HEK293 (cell line): ENCODE results near the gene CLEC2L.

Experiments used
- CTCF ChIA-PET: fragments of 350-600 bp; formaldehyde crosslinking; extraction: SDS; loops from one replicate; lab custom pipeline; 2021; ENCODE audit warnings: antibody characterized with exemption; lab: Yijun Ruan, JAX
- POLR2A ChIA-PET: fragments of 300-600 bp; formaldehyde crosslinking; extraction: SDS; loops from one replicate; lab custom pipeline; 2020; ENCODE audit warnings: antibody characterized with exemption, inconsistent platforms; lab: Yijun Ruan, JAX
- H3K27ac ChIP-seq: fragments of 200-500 bp; sonication (Bioruptor generic); 2 replicates; pipeline ENCODE4 v1.5.1; 2014; ENCODE audit warnings: low read depth, low read length, control low read depth, inconsistent platforms; ENCODE audit errors: extremely low read depth
- H3K36me3 ChIP-seq, 2 experiments: fragments of 200-500 bp in 1 of 2; sonication (Bioruptor generic) in 1 of 2; 1 replicate in 1 of 2; 2 replicates in 1 of 2; pipeline ENCODE4 v1.5.1; 2014 to 2017; ENCODE audit warnings: inconsistent platforms in 2 of 2, low read length in 2 of 2; ENCODE audit not compliant: control insufficient read depth in 2 of 2, insufficient read depth in 1 of 2
- H3K4me1 ChIP-seq: fragments of 200-500 bp; sonication (Bioruptor generic); 2 replicates; pipeline ENCODE4 v1.5.1; 2014; ENCODE audit warnings: mild to moderate bottlenecking, low read length, inconsistent platforms; ENCODE audit not compliant: control insufficient read depth, insufficient read depth
- H3K4me3 ChIP-seq: 2 replicates; pipeline ENCODE4 v1.5.1; 2011; ENCODE audit warnings: low read depth, mild to moderate bottlenecking, control low read depth, low read length, moderate library complexity
- H3K9me3 ChIP-seq: fragments of 200-500 bp; sonication (Bioruptor generic); 2 replicates; pipeline ENCODE4 v1.5.1; 2014; ENCODE audit warnings: low read depth, low read length, inconsistent platforms; ENCODE audit not compliant: control insufficient read depth, insufficient read depth
- GLI2 ChIP-seq: fragments of 450-650 bp; formaldehyde crosslinking; IDR thresholded peaks from 2 replicates; pipeline ENCODE4; 2017; ENCODE audit warnings: missing biosample characterization, missing genetic modification characterization, low read depth, borderline replicate concordance
- GLIS2 ChIP-seq: fragments of 450-650 bp; formaldehyde crosslinking; IDR thresholded peaks from 2 replicates; pipeline ENCODE4 v1.5.1; 2016; ENCODE audit warnings: missing biosample characterization, missing genetic modification characterization
- HOXC10 ChIP-seq: sonication (generic); formaldehyde crosslinking; IDR thresholded peaks from 2 replicates; pipeline ENCODE4 v1.8.1; 2023; ENCODE audit warnings: mild to moderate bottlenecking, missing genetic modification reagents
- KLF1 ChIP-seq: fragments of 450-650 bp; formaldehyde crosslinking; IDR thresholded peaks from 2 replicates; pipeline ENCODE4 v1.5.1; 2016; ENCODE audit warnings: missing biosample characterization, missing genetic modification characterization
- TCF7L2 ChIP-seq: IDR thresholded peaks from 2 replicates; pipeline ENCODE4 v1.6.1; 2011; ENCODE audit warnings: low read depth, mild to moderate bottlenecking, inconsistent platforms, low read length, moderate library complexity, borderline replicate concordance
- ZBTB20 ChIP-seq: fragments of 450-650 bp; formaldehyde crosslinking; IDR thresholded peaks from 2 replicates; pipeline ENCODE4 v1.5.1; 2016; ENCODE audit warnings: missing biosample characterization, missing genetic modification characterization
- ZIC2 ChIP-seq: fragments of 450-650 bp; formaldehyde crosslinking; IDR thresholded peaks from 2 replicates; pipeline ENCODE4 v1.5.1; 2016; ENCODE audit warnings: missing biosample characterization, missing genetic modification characterization
- ZNF148 ChIP-seq: fragments of 450-650 bp; formaldehyde crosslinking; IDR thresholded peaks from 2 replicates; pipeline ENCODE4 v1.5.0; 2017; ENCODE audit warnings: missing biosample characterization, missing genetic modification characterization, borderline replicate concordance
- ZNF19 ChIP-seq: fragments of 450-650 bp; formaldehyde crosslinking; IDR thresholded peaks from 2 replicates; pipeline ENCODE4; 2016; ENCODE audit warnings: missing biosample characterization, missing genetic modification characterization, low read depth
- ZNF266 ChIP-seq: fragments of 450-650 bp; formaldehyde crosslinking; IDR thresholded peaks from 2 replicates; pipeline ENCODE4 v1.5.1; 2016; ENCODE audit warnings: missing biosample characterization, missing genetic modification characterization, low read depth
- ZNF311 ChIP-seq: fragments of 450-650 bp; formaldehyde crosslinking; IDR thresholded peaks from 2 replicates; pipeline ENCODE4 v1.5.1; 2017; ENCODE audit warnings: missing biosample characterization, missing genetic modification characterization, borderline replicate concordance
- ZNF335 ChIP-seq: fragments of 450-650 bp; formaldehyde crosslinking; conservative IDR thresholded peaks from 2 replicates; pipeline ENCODE4 v1.5.1; 2016; ENCODE audit warnings: missing biosample characterization, missing genetic modification characterization
- ZNF473 ChIP-seq: fragments of 450-650 bp; formaldehyde crosslinking; IDR thresholded peaks from 2 replicates; pipeline ENCODE4 v1.5.1; 2017; ENCODE audit warnings: missing biosample characterization, missing genetic modification characterization
- ZNF514 ChIP-seq: fragments of 450-650 bp; formaldehyde crosslinking; IDR thresholded peaks from 2 replicates; pipeline ENCODE4 v1.5.1; 2016; ENCODE audit warnings: missing biosample characterization, missing genetic modification characterization
- ZNF529 ChIP-seq: fragments of 450-650 bp; formaldehyde crosslinking; IDR thresholded peaks from 2 replicates; pipeline ENCODE4 v1.5.1; 2017; ENCODE audit warnings: missing genetic modification characterization, missing biosample characterization; ENCODE audit not compliant: insufficient replicate concordance
- ZNF626 ChIP-seq: fragments of 450-650 bp; sonication (Bioruptor Pico); formaldehyde crosslinking; IDR thresholded peaks from 2 replicates; pipeline ENCODE4 v1.5.1; 2018; ENCODE audit warnings: missing biosample characterization, missing genetic modification characterization, inconsistent platforms
- ZNF660 ChIP-seq: fragments of 450-650 bp; IDR thresholded peaks from 2 replicates; pipeline ENCODE4 v1.5.1; 2018; ENCODE audit warnings: missing biosample characterization, mild to moderate bottlenecking, missing genetic modification characterization
- TF ChIP-seq, protein P1 (sequence below): fragments of 450-650 bp; formaldehyde crosslinking; IDR thresholded peaks from 2 replicates; pipeline ENCODE4 v1.5.1; 2016; ENCODE audit warnings: missing biosample characterization, missing genetic modification characterization
- TF ChIP-seq, protein P2 (sequence below): fragments of 450-650 bp; formaldehyde crosslinking; IDR thresholded peaks from 2 replicates; pipeline ENCODE4 v1.5.1; 2017; ENCODE audit warnings: missing biosample characterization, missing genetic modification characterization
- TF ChIP-seq, protein P3 (sequence below): fragments of 450-650 bp; formaldehyde crosslinking; IDR thresholded peaks from 2 replicates; pipeline ENCODE4 v1.5.1; 2016; ENCODE audit warnings: missing biosample characterization, missing genetic modification characterization
- TF ChIP-seq, protein P4 (sequence below): fragments of 450-650 bp; formaldehyde crosslinking; IDR thresholded peaks from 2 replicates; pipeline ENCODE4 v1.5.1; 2016; ENCODE audit warnings: missing biosample characterization, missing genetic modification characterization, borderline replicate concordance

Gene CLEC2L

DNA sequence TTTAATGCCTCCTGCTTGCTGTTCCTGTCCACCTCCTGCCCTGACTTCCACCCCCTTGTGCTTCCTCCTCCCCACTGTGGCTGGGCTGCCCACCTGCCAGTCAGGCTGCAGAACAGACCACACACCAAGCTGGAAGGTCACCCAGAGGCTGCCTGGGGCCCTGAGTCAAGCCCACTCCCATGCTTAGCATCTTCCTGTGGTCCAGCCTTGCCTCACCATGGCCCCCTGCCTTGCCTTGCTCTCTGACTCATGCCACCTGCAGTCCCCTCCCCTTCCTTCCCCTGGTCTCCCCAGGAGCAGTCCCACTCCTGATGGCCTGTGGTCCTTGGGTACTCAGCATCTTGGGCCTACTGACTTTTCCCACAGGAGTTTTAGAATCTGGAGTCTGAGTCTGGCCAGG, 2.3 kb downstream of the CLEC2L start (continued):
- TF ChIP-seq, protein P1, sequence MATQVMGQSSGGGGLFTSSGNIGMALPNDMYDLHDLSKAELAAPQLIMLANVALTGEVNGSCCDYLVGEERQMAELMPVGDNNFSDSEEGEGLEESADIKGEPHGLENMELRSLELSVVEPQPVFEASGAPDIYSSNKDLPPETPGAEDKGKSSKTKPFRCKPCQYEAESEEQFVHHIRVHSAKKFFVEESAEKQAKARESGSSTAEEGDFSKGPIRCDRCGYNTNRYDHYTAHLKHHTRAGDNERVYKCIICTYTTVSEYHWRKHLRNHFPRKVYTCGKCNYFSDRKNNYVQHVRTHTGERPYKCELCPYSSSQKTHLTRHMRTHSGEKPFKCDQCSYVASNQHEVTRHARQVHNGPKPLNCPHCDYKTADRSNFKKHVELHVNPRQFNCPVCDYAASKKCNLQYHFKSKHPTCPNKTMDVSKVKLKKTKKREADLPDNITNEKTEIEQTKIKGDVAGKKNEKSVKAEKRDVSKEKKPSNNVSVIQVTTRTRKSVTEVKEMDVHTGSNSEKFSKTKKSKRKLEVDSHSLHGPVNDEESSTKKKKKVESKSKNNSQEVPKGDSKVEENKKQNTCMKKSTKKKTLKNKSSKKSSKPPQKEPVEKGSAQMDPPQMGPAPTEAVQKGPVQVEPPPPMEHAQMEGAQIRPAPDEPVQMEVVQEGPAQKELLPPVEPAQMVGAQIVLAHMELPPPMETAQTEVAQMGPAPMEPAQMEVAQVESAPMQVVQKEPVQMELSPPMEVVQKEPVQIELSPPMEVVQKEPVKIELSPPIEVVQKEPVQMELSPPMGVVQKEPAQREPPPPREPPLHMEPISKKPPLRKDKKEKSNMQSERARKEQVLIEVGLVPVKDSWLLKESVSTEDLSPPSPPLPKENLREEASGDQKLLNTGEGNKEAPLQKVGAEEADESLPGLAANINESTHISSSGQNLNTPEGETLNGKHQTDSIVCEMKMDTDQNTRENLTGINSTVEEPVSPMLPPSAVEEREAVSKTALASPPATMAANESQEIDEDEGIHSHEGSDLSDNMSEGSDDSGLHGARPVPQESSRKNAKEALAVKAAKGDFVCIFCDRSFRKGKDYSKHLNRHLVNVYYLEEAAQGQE (tag by site-specific recombination): no peak
- TF ChIP-seq ZNF529 (tag by site-specific recombination) (no peak), ZBTB20 (tag by site-specific recombination) (no peak), HOXC10 (CRISPR knock-in tag) (no peak), ZNF266 (no peak), ZNF626 (no peak), ZNF19 (tag by site-specific recombination) (no peak), GLIS2 (tag by site-specific recombination) (no peak), ZNF148 (tag by site-specific recombination) (no peak), ZNF335 (no peak), ZNF514 (tag by site-specific recombination) (no peak), ZIC2 (tag by site-specific recombination) (peak; percentile 89), ZNF660 (tag by site-specific recombination) (no peak)
- TF ChIP-seq, all 188 proteins: peak for 3

DNA sequence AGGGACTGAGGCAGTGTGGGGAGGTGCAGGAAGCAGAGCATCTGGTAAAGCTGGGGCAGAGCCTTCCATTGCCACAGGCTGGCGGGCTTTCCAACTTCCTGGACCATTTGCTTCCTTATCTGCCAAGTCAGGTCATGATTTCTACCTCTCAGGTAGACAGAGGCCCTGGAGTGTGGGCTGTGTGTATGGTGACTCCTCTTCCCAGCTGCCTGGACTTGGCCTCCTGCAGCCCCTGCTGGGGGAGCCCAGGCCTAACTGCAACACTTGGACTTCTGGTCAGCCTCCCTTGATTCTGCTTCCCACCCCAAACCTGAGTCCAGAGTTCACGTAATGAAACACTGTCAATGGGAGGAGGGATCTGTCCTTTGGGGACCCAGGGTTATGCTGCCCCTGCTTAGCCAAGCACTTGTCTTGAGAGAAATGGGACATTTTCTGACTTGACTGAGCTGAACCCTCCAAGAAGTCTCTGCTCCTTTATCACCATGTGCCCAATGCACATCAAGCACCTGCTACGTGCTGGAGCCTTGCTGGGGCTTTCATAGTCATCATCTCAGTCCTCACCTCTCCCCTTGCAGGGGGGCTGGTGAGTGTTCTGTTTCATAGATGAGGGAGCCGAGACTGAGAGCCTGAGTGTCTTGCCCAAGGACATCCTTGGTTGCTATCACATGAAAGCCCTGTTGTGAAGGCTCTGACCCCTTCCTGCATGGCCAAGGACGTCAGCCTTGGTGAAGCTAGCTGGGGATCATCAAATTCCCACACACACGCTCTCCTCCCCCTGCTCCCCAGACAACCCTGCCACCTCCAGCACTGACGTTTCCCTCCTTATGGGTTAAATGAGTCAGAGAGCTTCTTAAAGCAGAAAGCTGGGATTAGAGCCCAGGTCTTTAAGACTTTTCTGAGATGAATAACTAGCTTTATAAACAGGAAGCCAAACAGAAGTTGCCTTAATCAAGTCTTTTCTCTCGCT, 3.4 kb downstream of the CLEC2L start:
- POLR2A ChIA-PET: no interaction called here
- no peaks in the 10 kb centered on the region for H3K36me3 ChIP-seq
- H3K27ac ChIP-seq: no peak overlapping the region
- no peaks in the 10 kb centered on the region for H3K4me1 ChIP-seq
- no peaks in the 10 kb centered on the region for H3K9me3 ChIP-seq
- no peak overlapping the region for H3K4me3 ChIP-seq
- CTCF ChIA-PET: interaction anchor here (0.6 to 1.1 kb wide), 5 partner anchors 53 to 546 kb away, joined by 3 to 4 read pairs (median 3); no protein-coding TSS in a partner anchor
- TF ChIP-seq GLI2 (tag by site-specific recombination): no peak
- TF ChIP-seq ZNF311: no peak
- TF ChIP-seq ZNF473 (tag by site-specific recombination): no peak
- TF ChIP-seq, protein P1 (tag by site-specific recombination): no peak
- TF ChIP-seq, protein P2, sequence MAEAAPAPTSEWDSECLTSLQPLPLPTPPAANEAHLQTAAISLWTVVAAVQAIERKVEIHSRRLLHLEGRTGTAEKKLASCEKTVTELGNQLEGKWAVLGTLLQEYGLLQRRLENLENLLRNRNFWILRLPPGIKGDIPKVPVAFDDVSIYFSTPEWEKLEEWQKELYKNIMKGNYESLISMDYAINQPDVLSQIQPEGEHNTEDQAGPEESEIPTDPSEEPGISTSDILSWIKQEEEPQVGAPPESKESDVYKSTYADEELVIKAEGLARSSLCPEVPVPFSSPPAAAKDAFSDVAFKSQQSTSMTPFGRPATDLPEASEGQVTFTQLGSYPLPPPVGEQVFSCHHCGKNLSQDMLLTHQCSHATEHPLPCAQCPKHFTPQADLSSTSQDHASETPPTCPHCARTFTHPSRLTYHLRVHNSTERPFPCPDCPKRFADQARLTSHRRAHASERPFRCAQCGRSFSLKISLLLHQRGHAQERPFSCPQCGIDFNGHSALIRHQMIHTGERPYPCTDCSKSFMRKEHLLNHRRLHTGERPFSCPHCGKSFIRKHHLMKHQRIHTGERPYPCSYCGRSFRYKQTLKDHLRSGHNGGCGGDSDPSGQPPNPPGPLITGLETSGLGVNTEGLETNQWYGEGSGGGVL (tag by site-specific recombination): no peak
- TF ChIP-seq, protein P3, sequence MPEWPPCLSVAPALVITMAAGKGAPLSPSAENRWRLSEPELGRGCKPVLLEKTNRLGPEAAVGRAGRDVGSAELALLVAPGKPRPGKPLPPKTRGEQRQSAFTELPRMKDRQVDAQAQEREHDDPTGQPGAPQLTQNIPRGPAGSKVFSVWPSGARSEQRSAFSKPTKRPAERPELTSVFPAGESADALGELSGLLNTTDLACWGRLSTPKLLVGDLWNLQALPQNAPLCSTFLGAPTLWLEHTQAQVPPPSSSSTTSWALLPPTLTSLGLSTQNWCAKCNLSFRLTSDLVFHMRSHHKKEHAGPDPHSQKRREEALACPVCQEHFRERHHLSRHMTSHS (tag by site-specific recombination): no peak
- no peak for TF ChIP-seq KLF1 (tag by site-specific recombination)
- TF ChIP-seq, protein P4, sequence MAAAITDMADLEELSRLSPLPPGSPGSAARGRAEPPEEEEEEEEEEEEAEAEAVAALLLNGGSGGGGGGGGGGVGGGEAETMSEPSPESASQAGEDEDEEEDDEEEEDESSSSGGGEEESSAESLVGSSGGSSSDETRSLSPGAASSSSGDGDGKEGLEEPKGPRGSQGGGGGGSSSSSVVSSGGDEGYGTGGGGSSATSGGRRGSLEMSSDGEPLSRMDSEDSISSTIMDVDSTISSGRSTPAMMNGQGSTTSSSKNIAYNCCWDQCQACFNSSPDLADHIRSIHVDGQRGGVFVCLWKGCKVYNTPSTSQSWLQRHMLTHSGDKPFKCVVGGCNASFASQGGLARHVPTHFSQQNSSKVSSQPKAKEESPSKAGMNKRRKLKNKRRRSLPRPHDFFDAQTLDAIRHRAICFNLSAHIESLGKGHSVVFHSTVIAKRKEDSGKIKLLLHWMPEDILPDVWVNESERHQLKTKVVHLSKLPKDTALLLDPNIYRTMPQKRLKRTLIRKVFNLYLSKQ (tag by site-specific recombination): no peak
- no peak for TF ChIP-seq TCF7L2
